Pulmonary artery endothelial cell (primary cell): Measurements from ENCODE around the gene MRPS12. TPM values are rescaled to one million over a fixed set of nuclear protein-coding genes. Genes with fewer than 3 reads are reported as not detected.
"Not testable (repeated sequence)": the region's sequence is repeated elsewhere in the genome, so short reads cannot be mapped to it uniquely, and the experiment has no call there.

Experiments
- DNase-seq: peaks from one replicate; pipeline ENCODE4 v3.0.0-alpha.2; 2011; ENCODE audit warnings: low read depth, low spot score
- total RNA-seq: library from RNA; depleted of rRNA; stranded (reverse); fragments of >200 nt; gene quantifications from 2 replicates; pipeline ENCODE4 v1.2.3, GENCODE V29; 2014

The MRPS12 gene
- 46.3 and 59.3 TPM in 2 replicates for total RNA-seq

GRCh38 chr19:38930776-38931520, at the start of gene MRPS12:
TSS of gene MRPS12 (plus strand) at chr19:38930944. CDS start at chr19:38931295, 351 bp downstream.
- peak; percentile 97 for DNase-seq

- DNase-seq: no peak
Measured at GRCh38 chr19:38883286-38883685, 47.5 kb upstream of the MRPS12 start.

GRCh38 chr19:38884691-38885090, 46.1 kb upstream of the MRPS12 start:
- not testable (repeated sequence) for DNase-seq

- DNase-seq: no peak
Measured at GRCh38 chr19:38888876-38889275, 41.9 kb upstream of the MRPS12 start.

- no peak for DNase-seq
Measured at GRCh38 chr19:38889803-38890202, 40.9 kb upstream of the MRPS12 start.

GRCh38 chr19:38890686-38891085, 40.1 kb upstream of the MRPS12 start:
- DNase-seq: no peak

- no peak for DNase-seq
Measured at GRCh38 chr19:38891771-38892170, 39.0 kb upstream of the MRPS12 start.

GRCh38 chr19:38892841-38893240, 37.9 kb upstream of the MRPS12 start:
- DNase-seq: no peak

- no peak for DNase-seq
Measured at GRCh38 chr19:38893341-38893771, 37.4 kb upstream of the MRPS12 start.

- DNase-seq: no peak
Measured at GRCh38 chr19:38894968-38895367, 35.8 kb upstream of the MRPS12 start.

GRCh38 chr19:38898788-38899446, 31.8 kb upstream of the MRPS12 start:
- no peak for DNase-seq

- DNase-seq: peak; percentile 99
Measured at GRCh38 chr19:38899447-38900201, 31.1 kb upstream of the MRPS12 start, which contains the start of the genes NFKBIB and SIRT2. TSS of gene NFKBIB (plus strand) at chr19:38899969. CDS start at chr19:38900033, 64 bp downstream. TSS of gene SIRT2 (minus strand) at chr19:38899618. CDS start at chr19:38899521, 97 bp downstream.

GRCh38 chr19:38900202-38900629, 30.5 kb upstream of the MRPS12 start:
- no peak for DNase-seq

GRCh38 chr19:38900743-38901190, 30.0 kb upstream of the MRPS12 start:
- DNase-seq: no peak

- DNase-seq: no peak
Measured at GRCh38 chr19:38901683-38902082, 29.1 kb upstream of the MRPS12 start.

- DNase-seq: no peak
Measured at GRCh38 chr19:38904581-38905539, 25.9 kb upstream of the MRPS12 start.

- DNase-seq: no peak
Measured at GRCh38 chr19:38905620-38906019, 25.1 kb upstream of the MRPS12 start.

- DNase-seq: no peak
Measured at GRCh38 chr19:38907227-38907626, 23.5 kb upstream of the MRPS12 start.

GRCh38 chr19:38907670-38908069, 23.1 kb upstream of the MRPS12 start:
- DNase-seq: no peak

- no peak for DNase-seq
Measured at GRCh38 chr19:38908911-38909310, 21.8 kb upstream of the MRPS12 start.

- no peak for DNase-seq
Measured at GRCh38 chr19:38910488-38910887, 20.3 kb upstream of the MRPS12 start.
